ENCODE measurements around the gene GRID2. TPM values are rescaled to one million over a fixed set of nuclear protein-coding genes. Genes with fewer than 3 reads are reported as not detected.

Gene GRID2
- total and polyA plus RNA-seq, 2 of the 4 experiments (the other 2 are of a cell fraction), result under 0.01 TPM; not detected in 1

DNA sequence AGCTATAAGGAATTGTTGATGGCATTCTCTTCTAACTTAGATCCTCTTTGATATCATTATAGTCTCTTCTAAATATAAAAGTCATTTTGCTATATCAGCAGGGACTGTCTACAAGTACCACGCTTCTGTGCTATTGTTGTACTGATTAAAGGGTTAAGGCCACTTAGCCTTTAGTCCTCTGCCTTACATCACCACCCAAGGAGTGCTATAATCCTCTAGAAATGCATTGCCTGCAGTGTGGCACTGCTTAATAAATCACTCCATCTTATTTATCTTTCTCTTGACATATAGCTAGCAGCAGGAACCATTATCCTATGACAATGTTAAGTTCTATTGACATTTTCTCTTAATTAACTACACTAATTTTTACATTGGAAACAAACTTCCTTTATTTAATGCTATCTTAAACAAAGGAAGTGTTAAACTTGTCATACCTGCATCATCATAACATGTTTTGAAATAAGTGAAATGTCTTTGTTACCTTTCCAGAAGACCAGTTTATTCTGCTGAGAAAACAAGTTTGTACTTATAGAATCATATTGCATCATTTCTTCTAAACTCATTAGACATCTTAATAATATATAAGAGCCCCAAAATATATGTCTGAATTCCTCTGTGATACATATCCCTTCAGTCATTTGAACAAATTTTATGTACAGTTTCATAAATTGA, 1163.9 kb downstream of the GRID2 start:
- no peaks in the 10 kb centered on the region for H3K9me1 ChIP-seq (ENCODE audit: insufficient read depth, low read length)
- H3K27me3 ChIP-seq (ENCODE audit: control insufficient read depth, insufficient read depth, low read length), result no peaks in the 10 kb centered on the region
- H3K79me1 ChIP-seq (ENCODE audit: low read depth in 1 of 2, low read length in 2 of 2), result no peaks in the 10 kb centered on the region
- no peak overlapping the region for H3K23ac ChIP-seq (ENCODE audit: low read depth, low read length)
- no peak overlapping the region for H2AK9ac ChIP-seq (replicated peaks; ENCODE audit: low read depth, low read length, poor library complexity)
- no peak overlapping the region for H3K27ac ChIP-seq (ENCODE audit: insufficient read depth, low read length)
- H4K5ac ChIP-seq (ENCODE audit: low read depth, low read length), result no peak overlapping the region
- no peaks in the 10 kb centered on the region for H4K20me1 ChIP-seq (ENCODE audit: insufficient read depth, low read length)
- CTCF ChIA-PET, result no interaction called here
- intact Hi-C loops (cut with micrococcal nuclease), result no loop called here
- no peaks in the 10 kb centered on the region for H3K36me3 ChIP-seq (ENCODE audit: control insufficient read depth, insufficient read depth, low read length)
- no peak overlapping the region for H2AK5ac ChIP-seq (ENCODE audit: low read depth, low read length)
- H4K8ac ChIP-seq (ENCODE audit: low read depth in 2 of 2, low read length in 2 of 2), result no peak overlapping the region
- no TSS peak for BruUV-seq (replicated peaks)
- POLR2A ChIA-PET (ENCODE audit: unreplicated experiment), result no interaction called here
- H3K9ac ChIP-seq (ENCODE audit: low read depth, low read length), result no peak overlapping the region
- TF ChIP-seq CHD1 (IDR thresholded peaks at IDR 0.05; ENCODE audit: low read depth, low read length) (no peak), RAD21 (IDR thresholded peaks at IDR 0.05; ENCODE audit: low read length) (no peak)
- H2BK5ac ChIP-seq (ENCODE audit: low read depth, low read length, poor library complexity, severe bottlenecking), result no peak overlapping the region
- ATAC-seq (ENCODE audit: low read depth), result no peak
- H4K91ac ChIP-seq (ENCODE audit: insufficient read depth, low read depth, low read length), result no peak overlapping the region
- no peak for DNase-seq
- no peak overlapping the region for H3K14ac ChIP-seq (replicated peaks; ENCODE audit: low read depth, low read length)
- no peak overlapping the region for H3K56ac ChIP-seq (ENCODE audit: extremely low read depth, insufficient read depth, low read length)
- no peak overlapping the region for H3K4me2 ChIP-seq (ENCODE audit: low read depth, low read length)
- dilution Hi-C loops (cut with HindIII; ENCODE audit: low sequenced_read_pairs, unreplicated experiment), result no loop called here
- in situ Hi-C loops (cut with MboI; ENCODE audit: low sequenced_read_pairs), result no loop called here
- no peak overlapping the region for H3K4ac ChIP-seq (ENCODE audit: low read depth, low read length)
- no peak overlapping the region for H2BK120ac ChIP-seq (ENCODE audit: low read depth, low read length)
- H2BK15ac ChIP-seq (ENCODE audit: low read depth, low read length), result no peak overlapping the region
- no peaks in the 10 kb centered on the region for H3K9me3 ChIP-seq (ENCODE audit: control insufficient read depth, insufficient read depth, low read length)
- H3K4me1 ChIP-seq (ENCODE audit: control insufficient read depth, insufficient read depth, low read length), result no peaks in the 10 kb centered on the region
- no peak overlapping the region for H3K4me3 ChIP-seq (ENCODE audit: insufficient read depth, low read depth, low read length)
- H2AFZ ChIP-seq (replicated peaks; ENCODE audit: low read length, poor library complexity), result no peak overlapping the region
- H3K18ac ChIP-seq (ENCODE audit: low read depth, low read length), result no peak overlapping the region
- no peak overlapping the region for H2BK20ac ChIP-seq (ENCODE audit: low read depth, low read length)
- WGBS, 2 experiments (ENCODE audit: extremely low coverage in 2 of 2, insufficient read length in 1 of 2), result no CpG with 5 or more reads among the region's 1 CpG
